HepG2 (cell line): ENCODE results near the gene CLDN3. TPM values are rescaled to one million over a fixed set of nuclear protein-coding genes. Genes with fewer than 3 reads are reported as not detected.
A peak's percentile ranks its signal among the peaks of the same experiment; 100 is the strongest.

ENCODE experiments used
- CHD2 ChIP-seq: IDR thresholded peaks from 2 replicates; pipeline ENCODE4 v1.6.1; 2011; ENCODE audit warnings: low read depth, low read length, improper control_type of control experiment
- DNMT1 ChIP-seq: sonication (generic); formaldehyde crosslinking; IDR thresholded peaks from 2 replicates; pipeline ENCODE4 v1.5.1; 2020; ENCODE audit warnings: mild to moderate bottlenecking, missing genetic modification reagents
- ELF4 ChIP-seq: sonication (generic); formaldehyde crosslinking; IDR thresholded peaks from 2 replicates; pipeline ENCODE4 v1.5.0; 2020; ENCODE audit warnings: missing genetic modification reagents, mild to moderate bottlenecking, moderate library complexity, borderline replicate concordance
- FOXC1 ChIP-seq: sonication (generic); formaldehyde crosslinking; IDR thresholded peaks from 2 replicates; pipeline ENCODE4 v1.8.0; 2022; ENCODE audit warnings: mild to moderate bottlenecking, missing genetic modification reagents, borderline replicate concordance
- HMG20A ChIP-seq: IDR thresholded peaks from 2 replicates; pipeline ENCODE4 v1.6.1; 2016; ENCODE audit warnings: borderline replicate concordance
- HNRNPUL1 ChIP-seq: fragments of 200-400 bp; formaldehyde crosslinking; IDR thresholded peaks from 2 replicates; pipeline ENCODE4 v1.6.1; 2017; ENCODE audit warnings: low read depth, mild to moderate bottlenecking, low read length, moderate library complexity
- KDM1A ChIP-seq: IDR thresholded peaks from 2 replicates; pipeline ENCODE4 v1.6.1; 2016; ENCODE audit warnings: missing compliant biosample characterization
- KLF15 ChIP-seq: sonication (generic); formaldehyde crosslinking; IDR thresholded peaks from 2 replicates; pipeline ENCODE4 v1.8.1; 2023; ENCODE audit warnings: borderline replicate concordance, mild to moderate bottlenecking, inconsistent platforms, missing genetic modification reagents, mixed read lengths
- LRRFIP1 ChIP-seq: sonication (generic); formaldehyde crosslinking; conservative IDR thresholded peaks from 2 replicates; pipeline ENCODE4 v1.4.0; 2020; ENCODE audit warnings: missing genetic modification reagents
- PAXIP1 ChIP-seq: sonication (generic); formaldehyde crosslinking; conservative IDR thresholded peaks from 2 replicates; pipeline ENCODE4 v1.4.0; 2020; ENCODE audit warnings: mild to moderate bottlenecking, missing genetic modification reagents, moderate library complexity
- PHF8 ChIP-seq: sonication (generic); formaldehyde crosslinking; IDR thresholded peaks from 2 replicates; pipeline ENCODE4 v1.5.0; 2020; ENCODE audit warnings: missing genetic modification reagents
- RFX3 ChIP-seq: IDR thresholded peaks from 2 replicates; pipeline ENCODE4 v1.6.1; 2016; ENCODE audit warnings: missing biosample characterization, missing genetic modification reagents
- SAP130 ChIP-seq: IDR thresholded peaks from 2 replicates; pipeline ENCODE4 v1.6.1; 2016; ENCODE audit warnings: low read depth
- SSRP1 ChIP-seq: IDR thresholded peaks from 2 replicates; pipeline ENCODE4 v1.6.1; 2016; ENCODE audit warnings: control low read depth
- TMF1 ChIP-seq: sonication (generic); formaldehyde crosslinking; IDR thresholded peaks from 2 replicates; pipeline ENCODE4 v1.8.1; 2022; ENCODE audit warnings: low read depth, missing genetic modification reagents
- ZBTB33 ChIP-seq: sonication (generic); formaldehyde crosslinking; IDR thresholded peaks from 2 replicates; pipeline ENCODE4 v1.4.0; 2020; ENCODE audit warnings: missing genetic modification reagents
- ZIK1 ChIP-seq: sonication (generic); formaldehyde crosslinking; IDR thresholded peaks from 2 replicates; pipeline ENCODE4 v1.5.0; 2020; ENCODE audit warnings: mild to moderate bottlenecking, low read depth, missing genetic modification reagents, borderline replicate concordance
- ZNF256 ChIP-seq: sonication (generic); formaldehyde crosslinking; conservative IDR thresholded peaks from 2 replicates; pipeline ENCODE4 v1.4.0; 2020; ENCODE audit warnings: missing genetic modification reagents
- ZNF317 ChIP-seq: sonication (generic); formaldehyde crosslinking; IDR thresholded peaks from 2 replicates; pipeline ENCODE4 v1.5.0; 2020; ENCODE audit warnings: mild to moderate bottlenecking, missing genetic modification reagents
- ZNF724P ChIP-seq: sonication (generic); formaldehyde crosslinking; IDR thresholded peaks from 2 replicates; pipeline ENCODE4 v1.8.0; 2022; ENCODE audit warnings: missing genetic modification reagents, borderline replicate concordance
- ZNF781 ChIP-seq: sonication (generic); formaldehyde crosslinking; IDR thresholded peaks from 2 replicates; pipeline ENCODE4 v1.5.1; 2020; ENCODE audit warnings: borderline replicate concordance, mild to moderate bottlenecking, missing genetic modification reagents; ENCODE audit errors: not compliant biosample characterization
- ZZZ3 ChIP-seq: sonication (generic); formaldehyde crosslinking; IDR thresholded peaks from 2 replicates; pipeline ENCODE4 v1.4.0; 2020; ENCODE audit warnings: missing genetic modification reagents, mild to moderate bottlenecking, borderline replicate concordance
- polyA plus RNA-seq, 8 experiments: library from polyadenylated mRNA; depleted of rRNA in 3 of 8; stranded (reverse) in 7 of 8; unstranded in 1 of 8; fragments of >200 nt; fragmentation: Illumina TruSeq in 4 of 8; extraction: Trizol in 4 of 8; gene quantifications; 2 replicates each; pipeline versions ENCODE4 v1.2.1 to v1.2.3, GENCODE V29; 2011 to 2016; ENCODE audit warnings: low read depth in 4 of 8, missing spikeins in 1 of 8, mixed read lengths in 1 of 8; ENCODE audit not compliant: insufficient read depth in 1 of 8
- total RNA-seq, 5 experiments: library from RNA; depleted of rRNA; stranded (reverse); fragments of >200 nt; fragmentation: Illumina TruSeq; extraction: Trizol; gene quantifications; 2 replicates each; pipeline ENCODE4 v1.2.3, GENCODE V29; 2016; ENCODE audit warnings: low read depth in 1 of 5

Gene CLDN3
- total and polyA plus RNA-seq, 2 of the 13 experiments (the other 11 are each of a cell fraction or from before 2014, with no cell fraction given): 0.31 to 0.51 TPM

GRCh38 chr7:73734619-73735527 is 35.2 kb downstream of the CLDN3 start (continued):
- TF ChIP-seq ZNF781 (CRISPR knock-in tag) (no peak), ELF4 (no peak), KLF15 (CRISPR knock-in tag) (no peak), SAP130 (peak; percentile 80), ZBTB33 (CRISPR knock-in tag) (peak; percentile 43), KDM1A (CRISPR knock-in tag) (no peak), PHF8 (CRISPR knock-in tag) (no peak), PAXIP1 (0 out of 2 replicates have a peak, but pooled peaks have one; percentile 19), FOXC1 (CRISPR knock-in tag) (no peak), SSRP1 (CRISPR knock-in tag) (no peak), HNRNPUL1 (no peak), ZNF724P (CRISPR knock-in tag) (no peak), TMF1 (CRISPR knock-in tag) (no peak), DNMT1 (no peak), CHD2 (no peak), RFX3 (CRISPR knock-in tag) (no peak), ZNF317 (CRISPR knock-in tag) (no peak), ZIK1 (no peak), LRRFIP1 (no peak), ZZZ3 (CRISPR knock-in tag) (peak; percentile 43; the same call in 1 of the 2 replicates), HMG20A (CRISPR knock-in tag) (no peak), ZNF256 (CRISPR knock-in tag) (no peak)
